Naive thymus-derived CD4-positive, alpha-beta T cell (primary cell): ENCODE data around the gene NT5DC3. TPM values are rescaled to one million over a fixed set of nuclear protein-coding genes. Genes with fewer than 3 reads are reported as not detected.
A peak's percentile ranks its signal among the peaks of the same experiment; 100 is the strongest.

ENCODE experiments used
- ATAC-seq: fragments of 150-1000 bp; cut with Tn5 transposase; 2 replicates; pipeline ENCODE4 v1.10.0; 2021; ENCODE audit warnings: mild to moderate bottlenecking, moderate library complexity
- CTCF ChIA-PET: fragments of 350-600 bp; sonication (Branson Sonifier 250); formaldehyde crosslinking; loops from one replicate; lab custom pipeline; 2021; ENCODE audit warnings: antibody characterized with exemption; lab: Charles Lee
- POLR2A ChIA-PET: fragments of 350-600 bp; sonication (Branson Sonifier 250); formaldehyde crosslinking; loops from one replicate; lab custom pipeline; 2021; ENCODE audit warnings: antibody characterized with exemption, inconsistent platforms; lab: Charles Lee
- DNase-seq, 9 donors: peaks; one replicate each; pipeline versions ENCODE4 v3.0.0 to v3.0.0-alpha.2; 2020 to 2022; ENCODE audit warnings: mixed read lengths in 1 of 9
- H3K27ac ChIP-seq: one replicate; pipeline ENCODE4 v1.7.0; 2013; ENCODE audit warnings: mild to moderate bottlenecking, low read depth, low read length, moderate library complexity
- H3K27me3 ChIP-seq, 2 donors: one replicate each; pipeline ENCODE4 v1.7.0; 2013; ENCODE audit warnings: low read length in 2 of 2, mild to moderate bottlenecking in 2 of 2, moderate library complexity in 2 of 2; ENCODE audit not compliant: control insufficient read depth in 2 of 2, insufficient read depth in 2 of 2
- H3K36me3 ChIP-seq, 3 experiments: 1 replicate in 2 of 3; 2 replicates in 1 of 3; pipeline ENCODE4 v1.7.0; 2013; ENCODE audit warnings: low read length in 3 of 3, mild to moderate bottlenecking in 3 of 3, moderate library complexity in 1 of 3; ENCODE audit not compliant: insufficient read depth in 3 of 3, control insufficient read depth in 2 of 3
- H3K4me1 ChIP-seq, 2 donors: one replicate each; pipeline ENCODE4 v1.7.0; 2013; ENCODE audit warnings: low read length in 2 of 2, mild to moderate bottlenecking in 2 of 2, moderate library complexity in 1 of 2; ENCODE audit not compliant: control insufficient read depth in 2 of 2, insufficient read depth in 2 of 2
- H3K4me3 ChIP-seq: 2 replicates; pipeline ENCODE4 v1.7.0; 2013; ENCODE audit warnings: mild to moderate bottlenecking, low read length
- H3K9me3 ChIP-seq, 3 experiments: 1 replicate in 2 of 3; 2 replicates in 1 of 3; pipeline ENCODE4 v1.7.0; 2013; ENCODE audit warnings: low read length in 3 of 3; ENCODE audit not compliant: control insufficient read depth in 2 of 3
- H3K27ac Mint-ChIP-seq, 9 donors: one replicate each; pipeline ENCODE4 v1.8.0; 2020 to 2022; ENCODE audit warnings: mixed read lengths in 9 of 9, mild to moderate bottlenecking in 8 of 9, moderate library complexity in 5 of 9, inconsistent platforms in 2 of 9
- H3K27me3 Mint-ChIP-seq, 5 donors: one replicate each; pipeline ENCODE4 v1.8.0; 2021 to 2022; ENCODE audit warnings: mixed read lengths in 5 of 5, mild to moderate bottlenecking in 1 of 5
- H3K36me3 Mint-ChIP-seq, 5 donors: one replicate each; pipeline ENCODE4 v1.8.0; 2020 to 2022; ENCODE audit warnings: mixed read lengths in 5 of 5, mild to moderate bottlenecking in 3 of 5, inconsistent platforms in 1 of 5
- H3K4me1 Mint-ChIP-seq, 7 donors: one replicate each; pipeline ENCODE4 v1.8.0; 2020 to 2022; ENCODE audit warnings: mixed read lengths in 7 of 7, mild to moderate bottlenecking in 3 of 7, inconsistent platforms in 1 of 7
- H3K4me3 Mint-ChIP-seq, 10 donors: one replicate each; pipeline ENCODE4 v1.8.0; 2020 to 2022; ENCODE audit warnings: mild to moderate bottlenecking in 10 of 10, mixed read lengths in 10 of 10, moderate library complexity in 6 of 10, inconsistent platforms in 2 of 10
- H3K9me3 Mint-ChIP-seq, 11 donors: one replicate each; pipeline ENCODE4 v1.8.0; 2020 to 2022; ENCODE audit warnings: mixed read lengths in 11 of 11, mild to moderate bottlenecking in 4 of 11, inconsistent platforms in 1 of 11, moderate library complexity in 1 of 11
- intact Hi-C, 2 donors: fragments of 100-400 bp; cut with micrococcal nuclease; formaldehyde crosslinking; loops; one replicate each; pipeline ENCODE4 v1.15.1; 2023
- polyA plus RNA-seq, 2 donors: library from polyadenylated mRNA; unstranded; fragments of 300-500 nt; fragmentation: Illumina TruSeq; gene quantifications; one replicate each; pipeline ENCODE4 v1.2.3, GENCODE V29; 2021
- total RNA-seq, 6 experiments: library from RNA in 5 of 6; stranded (reverse) in 5 of 6; gene quantifications; 1 replicate in 5 of 6; 2 replicates in 1 of 6; pipeline ENCODE4 v1.2.3 and lab custom pipeline; 2021 to 2026

The NT5DC3 gene
- total and polyA plus RNA-seq, 7 experiments from 2014 or later = 0.99 to 5.0 (median 4.4) TPM

DNA sequence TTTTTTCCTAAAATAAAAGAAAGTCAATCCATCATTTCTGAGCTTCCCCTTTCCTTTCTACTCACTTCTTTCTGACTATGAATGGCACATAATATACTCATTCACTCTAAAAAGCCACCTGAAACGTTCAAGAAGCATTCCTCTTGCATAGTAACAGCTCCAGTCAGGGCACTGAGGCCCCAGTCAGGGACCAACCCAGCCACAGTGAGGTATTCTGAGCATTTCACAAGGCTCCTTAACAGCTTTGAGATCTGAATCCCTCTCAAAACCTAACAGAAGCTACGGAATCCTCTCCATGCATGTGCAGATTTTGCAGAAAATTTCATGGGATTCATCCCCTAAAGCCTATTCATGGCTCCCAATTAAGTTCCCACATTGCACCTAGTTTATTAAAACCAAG, 23.2 kb downstream of the NT5DC3 start:
- ChIA-PET CTCF (no interaction called here), POLR2A (no interaction called here)
- Mint-ChIP-seq H3K27ac (peak overlapping the region in 1 of 9 donors; percentile 79), H3K27me3 (no peaks in the 10 kb centered on the region), H3K36me3 (peaks cover 5 to 31% (median 15%) of the 10 kb centered on the region in 5 donors), H3K4me3 (no peak overlapping the region), H3K9me3 (peaks cover 0 to 10% (median 3%) of the 10 kb centered on the region in 11 donors), H3K4me1 (peaks cover 0 to 1% (median 0%) of the 10 kb centered on the region in 7 donors)
- no peak for DNase-seq
- intact Hi-C loops = no loop called here
- Histone ChIP-seq H3K27ac (no peak overlapping the region), H3K9me3 (no peaks in the 10 kb centered on the region), H3K4me3 (no peak overlapping the region), H3K27me3 (no peaks in the 10 kb centered on the region), H3K36me3 (peaks cover 0 to 12% (median 0%) of the 10 kb centered on the region in 3 experiments), H3K4me1 (no peaks in the 10 kb centered on the region)
- ATAC-seq = no peak

DNA sequence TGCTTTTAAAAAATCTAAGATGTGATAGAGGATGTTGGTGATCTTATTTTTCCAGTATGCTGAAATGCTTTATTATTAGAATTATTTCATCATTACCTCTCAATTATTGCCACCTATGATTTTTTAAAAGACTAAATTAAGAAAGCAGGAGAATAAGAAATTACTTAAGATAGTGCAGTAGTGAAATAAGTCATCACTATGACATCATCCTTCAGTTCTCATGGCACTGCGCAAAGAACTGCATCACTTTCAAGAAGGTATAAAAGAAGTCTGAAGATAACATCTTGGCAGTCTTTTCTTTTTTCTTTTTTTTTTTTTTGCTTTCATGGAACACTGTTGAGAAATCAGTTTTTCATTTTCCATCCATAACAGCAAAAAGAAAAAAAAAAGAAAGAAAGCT, 24.4 kb downstream of the NT5DC3 start:
- ChIA-PET CTCF (no interaction called here), POLR2A (no interaction called here)
- Histone ChIP-seq H3K27me3 (no peaks in the 10 kb centered on the region), H3K4me3 (no peak overlapping the region), H3K4me1 (no peaks in the 10 kb centered on the region), H3K9me3 (no peaks in the 10 kb centered on the region), H3K27ac (no peak overlapping the region), H3K36me3 (peaks cover 0 to 16% (median 0%) of the 10 kb centered on the region in 3 experiments)
- ATAC-seq (no peak), DNase-seq (no peak)
- Mint-ChIP-seq H3K36me3 (peaks cover 5 to 33% (median 18%) of the 10 kb centered on the region in 5 donors), H3K9me3 (peaks cover 0 to 6% (median 2%) of the 10 kb centered on the region in 11 donors), H3K27me3 (no peaks in the 10 kb centered on the region), H3K4me1 (peaks cover 0 to 1% (median 0%) of the 10 kb centered on the region in 7 donors), H3K4me3 (no peak overlapping the region), H3K27ac (no peak overlapping the region)
- intact Hi-C loops = no loop called here

DNA sequence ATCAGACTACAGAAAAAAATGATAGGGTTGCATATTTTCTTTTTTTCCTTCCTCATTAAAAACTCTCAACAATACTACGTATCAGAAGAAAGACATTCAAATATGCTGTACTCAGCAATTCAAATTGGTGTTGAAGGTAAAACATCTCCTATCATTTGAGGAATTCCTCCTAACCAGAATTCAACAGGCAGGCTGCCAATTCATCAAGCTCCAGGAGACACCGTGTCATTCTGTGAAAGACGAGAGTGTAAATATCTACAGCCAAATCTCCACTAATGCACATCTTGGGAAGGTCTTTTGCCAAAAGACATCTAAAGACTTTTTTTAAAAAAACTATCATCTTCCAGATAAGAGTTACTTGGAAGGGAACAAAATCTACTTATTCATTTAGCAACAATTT, 26.6 kb downstream of the NT5DC3 start:
- Mint-ChIP-seq H3K4me1 (no peaks in the 10 kb centered on the region), H3K27me3 (no peaks in the 10 kb centered on the region)
- no peak for ATAC-seq

DNA sequence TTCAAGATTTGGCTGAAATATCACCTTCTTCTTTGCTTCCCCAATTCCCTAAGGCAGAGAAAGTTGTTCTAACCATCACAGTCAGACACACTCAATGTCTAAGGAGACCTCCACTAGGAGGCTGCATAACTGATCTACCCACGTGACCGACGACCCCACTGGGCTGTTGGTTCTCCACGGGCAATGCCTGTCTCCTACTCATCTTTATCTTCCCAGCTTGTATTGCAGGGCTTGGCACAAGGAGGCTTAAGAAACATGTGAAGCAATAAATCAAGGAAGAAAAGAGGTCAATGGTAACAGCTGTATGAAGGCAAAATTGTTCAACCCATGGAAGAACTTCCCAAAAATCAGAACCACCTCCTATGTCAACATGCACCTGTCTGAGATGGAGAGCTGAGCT, 27.1 kb downstream of the NT5DC3 start:
- CTCF ChIA-PET = no interaction called here

More for the DNA sequence above, 26.6 kb downstream of the NT5DC3 start:
- Histone ChIP-seq H3K36me3 (peaks cover 0 to 16% (median 0%) of the 10 kb centered on the region in 3 experiments), H3K27me3 (no peaks in the 10 kb centered on the region), H3K27ac (no peak overlapping the region), H3K9me3 (no peaks in the 10 kb centered on the region), H3K4me3 (no peak overlapping the region), H3K4me1 (no peaks in the 10 kb centered on the region)
- POLR2A ChIA-PET = no interaction called here
- H3K4me3 Mint-ChIP-seq = no peak overlapping the region
- no peak for DNase-seq
- CTCF ChIA-PET = no interaction called here
- peaks cover 1 to 38% (median 18%) of the 10 kb centered on the region in 5 donors for H3K36me3 Mint-ChIP-seq
- intact Hi-C loops = no loop called here
- H3K9me3 Mint-ChIP-seq = peaks cover 0 to 1% (median 0%) of the 10 kb centered on the region in 11 donors
- H3K27ac Mint-ChIP-seq = no peak overlapping the region

DNA sequence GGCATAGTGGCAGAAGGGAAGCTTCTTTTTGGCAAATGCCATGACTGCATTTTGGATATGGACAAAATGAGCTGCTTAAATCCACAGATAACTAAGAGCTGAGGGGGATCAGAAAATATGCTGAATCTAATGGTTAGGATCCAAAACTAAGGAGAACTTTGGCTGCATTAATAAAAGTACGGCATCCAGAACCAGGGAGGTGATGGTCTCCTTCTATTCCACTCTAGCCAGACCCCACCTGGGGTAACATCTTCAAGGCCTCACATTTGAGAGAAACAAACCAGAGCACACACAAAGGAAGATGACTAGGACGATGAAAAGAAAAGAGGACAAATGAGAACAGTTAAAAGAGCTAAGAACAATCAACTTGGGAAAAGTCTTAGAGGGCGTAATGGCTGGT, 27.6 kb downstream of the NT5DC3 start:
- Mint-ChIP-seq H3K9me3 (peaks cover 0 to 1% (median 0%) of the 10 kb centered on the region in 11 donors), H3K4me1 (no peaks in the 10 kb centered on the region), H3K36me3 (peaks cover 1 to 42% (median 20%) of the 10 kb centered on the region in 5 donors), H3K27me3 (no peaks in the 10 kb centered on the region), H3K4me3 (no peak overlapping the region), H3K27ac (no peak overlapping the region)
- Histone ChIP-seq H3K27ac (no peak overlapping the region), H3K9me3 (no peaks in the 10 kb centered on the region), H3K36me3 (peaks cover 0 to 16% (median 0%) of the 10 kb centered on the region in 3 experiments), H3K4me3 (no peak overlapping the region), H3K27me3 (no peaks in the 10 kb centered on the region), H3K4me1 (no peaks in the 10 kb centered on the region)
- CTCF ChIA-PET = no interaction called here
- DNase-seq = no peak
- POLR2A ChIA-PET = no interaction called here
- ATAC-seq = no peak
- intact Hi-C loops = no loop called here

More for the DNA sequence above, 27.1 kb downstream of the NT5DC3 start:
- H3K9me3 Mint-ChIP-seq = peaks cover 0 to 1% (median 0%) of the 10 kb centered on the region in 11 donors
- no peak for DNase-seq
- no peak for ATAC-seq
- H3K36me3 Mint-ChIP-seq = peaks cover 1 to 42% (median 20%) of the 10 kb centered on the region in 5 donors
- no peak overlapping the region for H3K27ac Mint-ChIP-seq
- no peak overlapping the region for H3K4me3 Mint-ChIP-seq
- Histone ChIP-seq H3K36me3 (peaks cover 0 to 16% (median 0%) of the 10 kb centered on the region in 3 experiments), H3K27me3 (no peaks in the 10 kb centered on the region), H3K4me3 (no peak overlapping the region), H3K4me1 (no peaks in the 10 kb centered on the region), H3K27ac (no peak overlapping the region), H3K9me3 (no peaks in the 10 kb centered on the region)
- POLR2A ChIA-PET = no interaction called here
- H3K27me3 Mint-ChIP-seq = no peaks in the 10 kb centered on the region
- intact Hi-C loops = no loop called here
- H3K4me1 Mint-ChIP-seq = no peaks in the 10 kb centered on the region

DNA sequence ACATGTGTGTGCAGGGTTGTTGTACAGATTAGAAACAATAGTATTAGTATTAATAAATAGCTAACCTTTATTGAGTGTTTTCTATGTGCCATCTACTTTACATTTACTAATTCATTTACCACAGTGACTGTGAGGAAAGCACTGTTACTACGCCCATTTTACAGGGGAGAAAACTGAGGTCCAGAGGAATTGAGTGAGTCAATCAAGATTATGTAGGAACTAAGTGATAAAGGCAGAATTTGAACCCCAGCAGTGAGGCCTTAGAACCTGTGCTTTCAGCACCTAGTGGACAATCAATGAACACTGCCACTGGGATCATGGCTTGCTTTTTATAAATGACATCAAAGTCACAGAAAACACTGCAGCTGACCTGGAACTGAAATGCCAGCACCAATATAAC, 28.2 kb downstream of the NT5DC3 start:
- DNase-seq = no peak
- Mint-ChIP-seq H3K9me3 (peaks cover 0 to 1% (median 0%) of the 10 kb centered on the region in 11 donors), H3K27ac (no peak overlapping the region), H3K27me3 (no peaks in the 10 kb centered on the region), H3K36me3 (peaks cover 1 to 47% (median 23%) of the 10 kb centered on the region in 5 donors), H3K4me3 (no peak overlapping the region), H3K4me1 (no peaks in the 10 kb centered on the region)
- Histone ChIP-seq H3K36me3 (peaks cover 0 to 16% (median 0%) of the 10 kb centered on the region in 3 experiments), H3K4me1 (no peaks in the 10 kb centered on the region), H3K27me3 (no peaks in the 10 kb centered on the region), H3K4me3 (no peak overlapping the region), H3K27ac (no peak overlapping the region), H3K9me3 (no peaks in the 10 kb centered on the region)
- intact Hi-C loops = no loop called here
- no peak for ATAC-seq
- POLR2A ChIA-PET = no interaction called here
- CTCF ChIA-PET = no interaction called here

DNA sequence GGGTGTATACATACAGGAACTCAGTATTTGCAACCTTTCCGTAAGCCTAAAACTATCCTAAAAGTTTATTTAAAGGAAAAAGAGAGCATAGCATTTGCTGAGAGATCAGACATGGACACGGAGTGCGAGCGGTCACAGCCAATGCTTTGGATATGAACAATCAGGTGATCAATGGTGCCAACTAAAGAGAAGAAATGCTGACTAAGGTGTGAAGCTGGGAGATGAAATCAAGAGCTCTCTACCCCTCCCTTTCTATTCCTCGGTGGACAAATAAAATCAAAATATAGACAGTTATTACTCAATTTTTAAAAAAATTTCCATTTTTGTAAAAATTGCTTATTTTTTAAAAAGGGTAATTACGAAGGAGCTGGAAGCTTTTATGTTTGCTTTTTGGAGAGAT, 29.2 kb downstream of the NT5DC3 start:
- POLR2A ChIA-PET = no interaction called here
- Histone ChIP-seq H3K27ac (no peak overlapping the region), H3K36me3 (peaks cover 0 to 16% (median 0%) of the 10 kb centered on the region in 3 experiments), H3K27me3 (no peaks in the 10 kb centered on the region), H3K4me3 (no peak overlapping the region), H3K9me3 (no peaks in the 10 kb centered on the region), H3K4me1 (no peaks in the 10 kb centered on the region)
- no peaks in the 10 kb centered on the region for H3K27me3 Mint-ChIP-seq
- H3K9me3 Mint-ChIP-seq = peaks cover 0 to 1% (median 0%) of the 10 kb centered on the region in 11 donors
- ATAC-seq (no peak), DNase-seq (no peak)
- no peak overlapping the region for H3K4me3 Mint-ChIP-seq
- CTCF ChIA-PET = no interaction called here
- peak overlapping the region in 1 of 9 donors; percentile 59 for H3K27ac Mint-ChIP-seq
- H3K36me3 Mint-ChIP-seq = peaks cover 1 to 53% (median 25%) of the 10 kb centered on the region in 5 donors
- intact Hi-C loops = no loop called here
- peaks cover 0 to 2% (median 0%) of the 10 kb centered on the region in 7 donors for H3K4me1 Mint-ChIP-seq
